GM12878 (cell line): ENCODE measurements around the gene SHISA9. TPM values are rescaled to one million over a fixed set of nuclear protein-coding genes. Genes with fewer than 3 reads are reported as not detected.

ENCODE experiments used
- ATAC-seq: fragments of 200-7000 bp; cut with Tn5 transposase; 3 replicates; pipeline ENCODE4 v1.9.1; 2020; ENCODE audit warnings: mild to moderate bottlenecking, moderate library complexity
- BruUV-seq: library from RNA; stranded (reverse); fragments of 400-500 nt; replicated peaks from 2 replicates; lab custom pipeline; 2021; lab: Mats Ljungman, UMichigan
- CTCF ChIA-PET: fragments of 300-600 bp; sonication (Branson Sonifier 250); formaldehyde crosslinking; extraction: SDS; loops from one replicate; lab custom pipeline; 2021; ENCODE audit warnings: inconsistent platforms; lab: Yijun Ruan, JAX
- POLR2A ChIA-PET: fragments of 350-600 bp; formaldehyde crosslinking; extraction: SDS; loops from one replicate; lab custom pipeline; 2021; ENCODE audit warnings: inconsistent platforms; lab: Charles Lee
- RAD21 ChIA-PET: fragments of 300-600 bp; sonication (Branson Sonifier 250); formaldehyde crosslinking; loops from one replicate; lab custom pipeline; 2023; ENCODE audit warnings: antibody characterized with exemption; ENCODE audit not compliant: unreplicated experiment; lab: Charles Lee
- SMC1A ChIA-PET: fragments of 300-600 bp; sonication (Branson Sonifier 250); formaldehyde crosslinking; loops from one replicate; lab custom pipeline; 2023; ENCODE audit not compliant: unreplicated experiment, uncharacterized antibody; lab: Charles Lee
- DNase-seq: peaks from one replicate; pipeline ENCODE4 v3.0.0-alpha.2; 2011; ENCODE audit warnings: low read depth, low spot score
- FAIRE-seq: peaks from 3 replicates; lab custom pipeline; 2011; peaks lifted over from hg19 to GRCh38; lab: Jason Lieb, UNC
- H2AFZ ChIP-seq: 2 replicates; pipeline ENCODE4 v1.6.0; 2011; ENCODE audit warnings: low read depth, low read length, control low read depth; ENCODE audit not compliant: control insufficient read depth
- H3K27ac ChIP-seq: 2 replicates; pipeline ENCODE4 v1.5.1; 2011; ENCODE audit warnings: control low read depth; ENCODE audit not compliant: control insufficient read depth, insufficient read depth
- H3K27me3 ChIP-seq, 2 experiments: replicated peaks in 1 of 2; 2 replicates each; pipeline versions ENCODE4 v1.6.0 to v1.6.1; 2011; ENCODE audit warnings: low read length in 1 of 2; ENCODE audit not compliant: control insufficient read depth in 2 of 2, insufficient read depth in 2 of 2
- H3K36me3 ChIP-seq, 2 experiments: 2 replicates each; pipeline ENCODE4 v1.5.1; 2011; ENCODE audit warnings: low read length in 1 of 2; ENCODE audit not compliant: control insufficient read depth in 2 of 2, insufficient read depth in 2 of 2
- H3K4me1 ChIP-seq: 2 replicates; pipeline ENCODE4 v1.6.1; 2011; ENCODE audit warnings: mild to moderate bottlenecking, low read length, moderate library complexity, mixed read lengths; ENCODE audit not compliant: control insufficient read depth, insufficient read depth
- H3K4me2 ChIP-seq: 2 replicates; pipeline ENCODE4 v1.6.0; 2011; ENCODE audit warnings: control low read depth; ENCODE audit not compliant: control insufficient read depth, insufficient read depth
- H3K4me3 ChIP-seq: fragments of 200-600 bp; sonication (generic); 2 replicates; pipeline ENCODE4 v1.5.1; 2016
- H3K79me2 ChIP-seq: 2 replicates; pipeline ENCODE4 v1.6.0; 2011; ENCODE audit warnings: low read length; ENCODE audit not compliant: control insufficient read depth, insufficient read depth
- H3K9ac ChIP-seq: 2 replicates; pipeline ENCODE4 v1.8.0; 2011; ENCODE audit warnings: low read length, control low read depth, mixed read lengths; ENCODE audit not compliant: control insufficient read depth, insufficient read depth
- H3K9me3 ChIP-seq: replicated peaks from 3 replicates; pipeline ENCODE4 v1.5.1; 2011; ENCODE audit warnings: mild to moderate bottlenecking, low read length; ENCODE audit not compliant: control insufficient read depth, insufficient read depth
- H4K20me1 ChIP-seq: 2 replicates; pipeline ENCODE4 v1.6.0; 2011; ENCODE audit not compliant: control insufficient read depth, insufficient read depth
- BACH1 ChIP-seq: fragments of 450-650 bp; IDR thresholded peaks from 2 replicates; pipeline ENCODE4 v1.6.1; 2017; ENCODE audit warnings: mild to moderate bottlenecking, borderline replicate concordance
- CEBPB ChIP-seq, 2 experiments: fragments of 150-350 bp in 1 of 2; IDR thresholded peaks; 2 replicates each; pipeline ENCODE4 v1.6.1; 2012 to 2014; ENCODE audit warnings: low read depth in 2 of 2, low read length in 2 of 2, borderline replicate concordance in 1 of 2, inconsistent platforms in 1 of 2
- HCFC1 ChIP-seq: fragments of 150-350 bp; IDR thresholded peaks from 2 replicates; pipeline ENCODE4 v1.6.1; 2014; ENCODE audit warnings: low read length
- HDGF ChIP-seq: fragments of 450-650 bp; IDR thresholded peaks from 2 replicates; pipeline ENCODE4 v1.6.1; 2016; ENCODE audit warnings: antibody characterized with exemption
- IKZF1 ChIP-seq: fragments of 450-650 bp; conservative IDR thresholded peaks from 2 replicates; pipeline ENCODE4 v1.6.1; 2017; ENCODE audit warnings: antibody characterized with exemption, mild to moderate bottlenecking
- KLF5 ChIP-seq: fragments of 450-650 bp; IDR thresholded peaks from 2 replicates; pipeline ENCODE4 v1.6.1; 2014; ENCODE audit warnings: mild to moderate bottlenecking; ENCODE audit not compliant: partially characterized antibody
- NRF1 ChIP-seq: conservative IDR thresholded peaks from 2 replicates; pipeline ENCODE4 v1.6.1; 2011; ENCODE audit warnings: mild to moderate bottlenecking, low read depth, low read length, improper control_type of control experiment
- SMAD1 ChIP-seq: fragments of 450-650 bp; IDR thresholded peaks from 2 replicates; pipeline ENCODE4 v1.6.1; 2018; ENCODE audit warnings: mild to moderate bottlenecking, low read depth; ENCODE audit not compliant: partially characterized antibody
- SREBF1 ChIP-seq: IDR thresholded peaks from 2 replicates; pipeline ENCODE4 v1.6.1; 2012; ENCODE audit warnings: mild to moderate bottlenecking, low read length
- YY1 ChIP-seq: IDR thresholded peaks from 2 replicates; pipeline ENCODE4 v1.6.1; 2011; ENCODE audit warnings: low read depth, mild to moderate bottlenecking, low read length
- WGBS: methylation state at CpG from one replicate; pipeline ENCODE4 v1.1.6; 2016; ENCODE audit warnings: low lambda C conversion rate; ENCODE audit not compliant: insufficient replicate concordance, insufficient coverage; ENCODE audit errors: missing lambda C conversion rate; 5-methylcytosine and 5-hydroxymethylcytosine counted together
- in situ Hi-C: fragments of 300-500 bp; cut with MboI; formaldehyde crosslinking; loops from 9 replicates; pipeline ENCODE4 v1.14.3; 2018; ENCODE audit warnings: mixed read lengths
- intact Hi-C: fragments of 100-400 bp; cut with micrococcal nuclease; formaldehyde crosslinking; loops from one replicate; pipeline ENCODE4 v1.14.2; 2022; ENCODE audit not compliant: unreplicated experiment
- polyA plus RNA-seq, 11 experiments: library from polyadenylated mRNA; depleted of rRNA in 4 of 11; unstranded in 6 of 11; stranded (reverse) in 5 of 11; fragments of >200 nt; fragmentation: Nextera tagmentation in 4 of 11; fragmentation: Illumina TruSeq in 1 of 11; extraction: Ambion mirVana in 4 of 11; extraction: Trizol in 1 of 11; gene quantifications; 1 replicate in 1 of 11; 2 replicates in 10 of 11; pipeline versions ENCODE4 v1.2.1 to v1.2.3, GENCODE V29; 2011 to 2016; ENCODE audit warnings: inconsistent platforms in 2 of 11, missing spikeins in 2 of 11, low read depth in 1 of 11
- total RNA-seq, 4 experiments: library from RNA; depleted of rRNA in 3 of 4; stranded (reverse); fragments of >200 nt in 3 of 4; fragmentation: Illumina TruSeq in 1 of 4; extraction: Trizol in 1 of 4; gene quantifications; 2 replicates each; pipeline versions ENCODE4 v1.2.1 to v1.2.3, GENCODE V29; 2013 to 2021
- TF ChIP-seq, protein P1 (sequence below): IDR thresholded peaks from 2 replicates; pipeline ENCODE4 v1.6.1; 2011; ENCODE audit warnings: borderline replicate concordance, low read depth, mild to moderate bottlenecking, moderate library complexity, mixed read lengths, low read length; ENCODE audit not compliant: insufficient read depth; ENCODE audit errors: extremely low read length
- TF ChIP-seq, protein P2 (sequence below): IDR thresholded peaks from 2 replicates; pipeline ENCODE4 v1.6.1; 2012; ENCODE audit warnings: low read depth, low read length, improper control_type of control experiment
- TF ChIP-seq, protein P3 (sequence below): fragments of 450-650 bp; IDR thresholded peaks from 2 replicates; pipeline ENCODE4 v1.6.1; 2014; ENCODE audit warnings: mild to moderate bottlenecking
- TF ChIP-seq, protein P4 (sequence below): fragments of 450-650 bp; IDR thresholded peaks from 2 replicates; pipeline ENCODE4 v1.6.1; 2018; ENCODE audit warnings: borderline replicate concordance, mild to moderate bottlenecking; ENCODE audit not compliant: partially characterized antibody
- TF ChIP-seq, protein P5 (sequence below): IDR thresholded peaks from 2 replicates; pipeline ENCODE4 v1.6.1; 2012; ENCODE audit warnings: mild to moderate bottlenecking, low read depth, low read length

Gene SHISA9
- total and polyA plus RNA-seq, 10 of the 15 experiments (the other 5 are each of a cell fraction or from before 2014, with no cell fraction given): 0.03 to 25.5 (median 0.07) TPM

DNA sequence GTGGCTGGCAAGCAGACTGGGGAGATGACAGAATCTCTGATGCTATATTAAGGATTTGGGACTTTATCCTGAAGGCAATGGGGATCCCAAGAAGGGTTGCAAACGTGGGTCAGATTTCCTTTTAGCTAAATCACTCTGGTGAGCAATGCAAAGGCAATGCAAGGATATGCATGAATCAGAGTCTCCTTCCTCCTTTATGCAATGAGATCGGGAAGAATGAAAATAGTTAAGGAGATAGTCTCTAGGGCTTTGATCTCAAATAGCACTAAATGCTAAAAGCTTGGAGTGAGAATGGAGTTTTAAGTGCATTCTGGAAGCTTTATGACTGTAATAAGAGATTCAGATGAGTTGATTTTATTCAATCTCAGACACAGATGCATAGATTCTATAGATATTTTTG lies 27.2 kb upstream of the SHISA9 start (continued):
- TF ChIP-seq, protein P1, sequence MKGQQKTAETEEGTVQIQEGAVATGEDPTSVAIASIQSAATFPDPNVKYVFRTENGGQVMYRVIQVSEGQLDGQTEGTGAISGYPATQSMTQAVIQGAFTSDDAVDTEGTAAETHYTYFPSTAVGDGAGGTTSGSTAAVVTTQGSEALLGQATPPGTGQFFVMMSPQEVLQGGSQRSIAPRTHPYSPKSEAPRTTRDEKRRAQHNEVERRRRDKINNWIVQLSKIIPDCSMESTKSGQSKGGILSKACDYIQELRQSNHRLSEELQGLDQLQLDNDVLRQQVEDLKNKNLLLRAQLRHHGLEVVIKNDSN: no peak
- TF ChIP-seq, protein P2, sequence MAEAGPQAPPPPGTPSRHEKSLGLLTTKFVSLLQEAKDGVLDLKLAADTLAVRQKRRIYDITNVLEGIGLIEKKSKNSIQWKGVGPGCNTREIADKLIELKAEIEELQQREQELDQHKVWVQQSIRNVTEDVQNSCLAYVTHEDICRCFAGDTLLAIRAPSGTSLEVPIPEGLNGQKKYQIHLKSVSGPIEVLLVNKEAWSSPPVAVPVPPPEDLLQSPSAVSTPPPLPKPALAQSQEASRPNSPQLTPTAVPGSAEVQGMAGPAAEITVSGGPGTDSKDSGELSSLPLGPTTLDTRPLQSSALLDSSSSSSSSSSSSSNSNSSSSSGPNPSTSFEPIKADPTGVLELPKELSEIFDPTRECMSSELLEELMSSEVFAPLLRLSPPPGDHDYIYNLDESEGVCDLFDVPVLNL: no peak
- TF ChIP-seq, protein P3, sequence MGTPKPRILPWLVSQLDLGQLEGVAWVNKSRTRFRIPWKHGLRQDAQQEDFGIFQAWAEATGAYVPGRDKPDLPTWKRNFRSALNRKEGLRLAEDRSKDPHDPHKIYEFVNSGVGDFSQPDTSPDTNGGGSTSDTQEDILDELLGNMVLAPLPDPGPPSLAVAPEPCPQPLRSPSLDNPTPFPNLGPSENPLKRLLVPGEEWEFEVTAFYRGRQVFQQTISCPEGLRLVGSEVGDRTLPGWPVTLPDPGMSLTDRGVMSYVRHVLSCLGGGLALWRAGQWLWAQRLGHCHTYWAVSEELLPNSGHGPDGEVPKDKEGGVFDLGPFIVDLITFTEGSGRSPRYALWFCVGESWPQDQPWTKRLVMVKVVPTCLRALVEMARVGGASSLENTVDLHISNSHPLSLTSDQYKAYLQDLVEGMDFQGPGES: no peak
- TF ChIP-seq, protein P4, sequence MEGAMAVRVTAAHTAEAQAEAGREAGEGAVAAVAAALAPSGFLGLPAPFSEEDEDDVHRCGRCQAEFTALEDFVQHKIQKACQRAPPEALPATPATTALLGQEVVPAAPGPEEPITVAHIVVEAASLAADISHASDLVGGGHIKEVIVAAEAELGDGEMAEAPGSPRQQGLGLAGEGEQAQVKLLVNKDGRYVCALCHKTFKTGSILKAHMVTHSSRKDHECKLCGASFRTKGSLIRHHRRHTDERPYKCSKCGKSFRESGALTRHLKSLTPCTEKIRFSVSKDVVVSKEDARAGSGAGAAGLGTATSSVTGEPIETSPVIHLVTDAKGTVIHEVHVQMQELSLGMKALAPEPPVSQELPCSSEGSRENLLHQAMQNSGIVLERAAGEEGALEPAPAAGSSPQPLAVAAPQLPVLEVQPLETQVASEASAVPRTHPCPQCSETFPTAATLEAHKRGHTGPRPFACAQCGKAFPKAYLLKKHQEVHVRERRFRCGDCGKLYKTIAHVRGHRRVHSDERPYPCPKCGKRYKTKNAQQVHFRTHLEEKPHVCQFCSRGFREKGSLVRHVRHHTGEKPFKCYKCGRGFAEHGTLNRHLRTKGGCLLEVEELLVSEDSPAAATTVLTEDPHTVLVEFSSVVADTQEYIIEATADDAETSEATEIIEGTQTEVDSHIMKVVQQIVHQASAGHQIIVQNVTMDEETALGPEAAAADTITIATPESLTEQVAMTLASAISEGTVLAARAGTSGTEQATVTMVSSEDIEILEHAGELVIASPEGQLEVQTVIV: no peak

DNA sequence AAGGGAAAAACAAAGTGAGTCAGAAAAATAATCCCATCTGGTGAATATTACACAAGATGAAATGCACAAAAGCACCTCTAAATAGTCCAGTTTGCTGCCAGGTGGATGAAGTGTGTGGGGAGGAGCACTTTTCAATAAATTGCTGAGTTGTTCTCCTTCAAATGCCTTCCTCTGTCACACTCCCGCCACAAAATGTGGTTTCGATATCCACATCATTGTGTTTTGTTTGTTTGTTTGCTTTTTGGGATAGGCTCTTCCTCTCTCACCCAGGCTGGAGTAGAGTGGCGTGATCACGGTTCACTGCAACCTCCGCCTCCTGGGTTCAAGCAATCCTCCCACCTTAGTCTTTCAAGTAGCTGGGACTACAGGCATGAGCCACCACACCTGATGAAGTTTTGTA lies 24.6 kb upstream of the SHISA9 start:
- Histone ChIP-seq H4K20me1 (no peaks in the 10 kb centered on the region), H3K4me3 (no peak overlapping the region), H3K9me3 (no peaks in the 10 kb centered on the region), H3K27me3 (no peaks in the 10 kb centered on the region), H2AFZ (no peak overlapping the region), H3K9ac (no peak overlapping the region), H3K36me3 (no peaks in the 10 kb centered on the region), H3K79me2 (no peaks in the 10 kb centered on the region), H3K27ac (no peak overlapping the region), H3K4me2 (no peak overlapping the region), H3K4me1 (no peaks in the 10 kb centered on the region)
- WGBS: 66% methylated on average over 5 of the region's 5 CpGs
- no peak for FAIRE-seq
- CTCF ChIA-PET: interaction anchor here (0.9 kb wide), 1 partner anchor 989 kb away, joined by 3 read pairs; no protein-coding TSS in a partner anchor
- in situ Hi-C loops: no loop called here
- SMC1A ChIA-PET: no interaction called here
- intact Hi-C loops: no loop called here
- RAD21 ChIA-PET: no interaction called here
- no peak for ATAC-seq
- POLR2A ChIA-PET: no interaction called here
- no peak for DNase-seq
- no TSS peak for BruUV-seq
- TF ChIP-seq HDGF (no peak), CEBPB (IDR thresholded peaks at IDR 0.05; ENCODE audit: borderline replicate concordance in 1 of 2, low read depth in 2 of 2, low read length in 2 of 2) (no peak), YY1 (no peak), HCFC1 (no peak), KLF5 (no peak), BACH1 (no peak), SREBF1 (no peak), NRF1 (no peak), IKZF1 (no peak), SMAD1 (no peak)
- TF ChIP-seq, protein P5, sequence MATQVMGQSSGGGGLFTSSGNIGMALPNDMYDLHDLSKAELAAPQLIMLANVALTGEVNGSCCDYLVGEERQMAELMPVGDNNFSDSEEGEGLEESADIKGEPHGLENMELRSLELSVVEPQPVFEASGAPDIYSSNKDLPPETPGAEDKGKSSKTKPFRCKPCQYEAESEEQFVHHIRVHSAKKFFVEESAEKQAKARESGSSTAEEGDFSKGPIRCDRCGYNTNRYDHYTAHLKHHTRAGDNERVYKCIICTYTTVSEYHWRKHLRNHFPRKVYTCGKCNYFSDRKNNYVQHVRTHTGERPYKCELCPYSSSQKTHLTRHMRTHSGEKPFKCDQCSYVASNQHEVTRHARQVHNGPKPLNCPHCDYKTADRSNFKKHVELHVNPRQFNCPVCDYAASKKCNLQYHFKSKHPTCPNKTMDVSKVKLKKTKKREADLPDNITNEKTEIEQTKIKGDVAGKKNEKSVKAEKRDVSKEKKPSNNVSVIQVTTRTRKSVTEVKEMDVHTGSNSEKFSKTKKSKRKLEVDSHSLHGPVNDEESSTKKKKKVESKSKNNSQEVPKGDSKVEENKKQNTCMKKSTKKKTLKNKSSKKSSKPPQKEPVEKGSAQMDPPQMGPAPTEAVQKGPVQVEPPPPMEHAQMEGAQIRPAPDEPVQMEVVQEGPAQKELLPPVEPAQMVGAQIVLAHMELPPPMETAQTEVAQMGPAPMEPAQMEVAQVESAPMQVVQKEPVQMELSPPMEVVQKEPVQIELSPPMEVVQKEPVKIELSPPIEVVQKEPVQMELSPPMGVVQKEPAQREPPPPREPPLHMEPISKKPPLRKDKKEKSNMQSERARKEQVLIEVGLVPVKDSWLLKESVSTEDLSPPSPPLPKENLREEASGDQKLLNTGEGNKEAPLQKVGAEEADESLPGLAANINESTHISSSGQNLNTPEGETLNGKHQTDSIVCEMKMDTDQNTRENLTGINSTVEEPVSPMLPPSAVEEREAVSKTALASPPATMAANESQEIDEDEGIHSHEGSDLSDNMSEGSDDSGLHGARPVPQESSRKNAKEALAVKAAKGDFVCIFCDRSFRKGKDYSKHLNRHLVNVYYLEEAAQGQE: no peak
